CD4-positive, alpha-beta T cell treated with Interleukin-6 for 4 hours (primary cell): Measurements from ENCODE around the gene RPL18A.

Experiments used
- DNase-seq: peaks from one replicate; pipeline ENCODE4 v3.0.0-alpha.2; 2020; ENCODE audit warnings: mixed read lengths

The RPL18A gene

DNA sequence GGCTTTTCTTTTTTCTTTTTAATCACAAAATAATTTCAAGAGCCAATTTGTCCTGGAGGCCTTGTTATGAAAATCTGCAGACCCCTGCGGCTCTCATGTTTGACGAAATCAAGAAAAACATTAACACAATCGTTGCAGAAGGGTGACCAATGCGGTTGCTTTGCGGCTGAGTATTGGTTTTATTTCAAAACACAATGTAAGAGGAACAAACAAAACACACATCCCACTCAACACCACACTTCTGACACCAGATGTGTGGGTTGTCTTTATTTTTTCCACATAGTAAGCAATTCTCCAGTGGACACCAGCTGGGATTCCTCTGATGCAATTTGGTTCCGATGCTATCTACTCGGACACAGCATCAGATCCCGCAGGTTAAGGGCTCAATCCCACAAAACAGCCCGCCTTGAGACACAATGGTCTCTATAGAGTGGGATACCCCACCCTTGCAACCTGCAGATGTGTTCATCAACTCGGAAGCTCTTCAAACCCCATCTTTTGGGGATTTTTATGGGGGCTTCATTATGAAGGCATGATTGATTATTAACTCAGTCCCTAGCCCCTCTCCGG lies 51.2 kb downstream of the RPL18A start:
- DNase-seq = no peak
